HG02870 (cell line): ENCODE results near the gene ZNF526.

Experiments used
- ATAC-seq: cut with Tn5 transposase; IDR thresholded peaks from one replicate; pipeline ENCODE4 v1.9.1; 2021; ENCODE audit warnings: mild to moderate bottlenecking, moderate library complexity; ENCODE audit not compliant: unreplicated experiment

ZNF526 gene

GRCh38 chr19:42196011-42197001 lies 23.8 kb upstream of the ZNF526 start:
- ATAC-seq, result no peak

DNA sequence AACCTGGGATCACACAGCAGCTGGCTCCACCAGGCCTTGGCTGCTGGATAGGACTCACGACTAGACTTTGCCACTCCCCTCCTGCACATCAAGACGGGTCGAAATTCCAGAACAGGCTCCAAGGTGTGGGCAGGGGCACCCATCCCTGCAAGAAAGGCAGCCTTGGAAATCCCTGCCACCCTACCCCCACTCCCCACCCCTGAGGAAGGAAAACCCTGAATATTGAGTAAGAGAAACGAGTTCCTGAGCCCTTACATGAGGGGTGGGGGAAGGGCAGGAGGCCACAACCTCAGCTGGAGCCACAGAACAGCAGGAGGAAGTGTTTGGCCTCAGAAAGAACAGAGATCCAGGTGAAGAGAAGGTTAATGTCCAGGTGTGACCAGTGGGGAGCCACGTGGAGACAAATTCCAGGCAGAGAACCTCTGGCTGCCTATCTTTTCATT lies 22.7 kb upstream of the ZNF526 start:
- no peak for ATAC-seq

DNA sequence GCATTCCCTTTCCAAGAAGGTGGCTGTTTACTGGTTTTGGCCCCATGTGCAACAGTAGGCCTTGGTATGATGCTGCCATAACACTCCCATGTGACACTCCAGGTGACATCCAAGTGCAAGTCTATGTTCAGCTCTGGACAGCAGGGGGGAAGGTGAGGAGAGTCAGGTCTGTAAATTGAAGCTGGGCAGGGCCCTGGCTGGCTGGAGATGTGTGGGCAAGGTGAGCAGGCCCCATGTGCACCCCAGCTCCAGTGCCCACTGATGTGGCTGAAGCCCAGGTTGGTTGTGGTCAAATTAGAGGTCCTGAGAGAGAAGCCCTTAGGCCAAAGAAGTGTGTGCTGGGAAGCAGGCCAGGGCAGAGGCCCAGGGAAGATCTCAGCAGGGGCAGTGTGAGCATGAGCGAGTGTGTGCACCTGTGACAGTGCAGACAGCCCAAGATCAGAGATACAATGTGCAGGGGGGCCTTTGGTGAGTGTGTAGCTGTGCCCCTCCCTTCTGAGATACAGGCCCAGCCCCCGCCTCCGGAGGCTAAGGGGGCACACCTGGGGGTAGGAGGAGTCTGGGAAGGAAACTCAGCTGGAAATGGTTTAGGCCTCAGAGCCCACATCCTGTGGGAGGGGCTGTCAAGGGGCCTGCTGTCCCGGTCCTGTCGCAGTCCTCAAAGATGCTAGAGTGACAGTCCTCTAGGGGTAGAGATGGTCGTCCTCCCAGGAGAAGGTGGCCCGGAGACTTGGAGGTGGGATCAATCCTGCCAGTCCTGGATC lies 21.3 kb upstream of the ZNF526 start:
- no peak for ATAC-seq

GRCh38 chr19:42199440-42200115 lies 20.5 kb upstream of the ZNF526 start:
- ATAC-seq, result no peak

GRCh38 chr19:42200116-42200715 lies 19.9 kb upstream of the ZNF526 start:
- no peak for ATAC-seq

DNA sequence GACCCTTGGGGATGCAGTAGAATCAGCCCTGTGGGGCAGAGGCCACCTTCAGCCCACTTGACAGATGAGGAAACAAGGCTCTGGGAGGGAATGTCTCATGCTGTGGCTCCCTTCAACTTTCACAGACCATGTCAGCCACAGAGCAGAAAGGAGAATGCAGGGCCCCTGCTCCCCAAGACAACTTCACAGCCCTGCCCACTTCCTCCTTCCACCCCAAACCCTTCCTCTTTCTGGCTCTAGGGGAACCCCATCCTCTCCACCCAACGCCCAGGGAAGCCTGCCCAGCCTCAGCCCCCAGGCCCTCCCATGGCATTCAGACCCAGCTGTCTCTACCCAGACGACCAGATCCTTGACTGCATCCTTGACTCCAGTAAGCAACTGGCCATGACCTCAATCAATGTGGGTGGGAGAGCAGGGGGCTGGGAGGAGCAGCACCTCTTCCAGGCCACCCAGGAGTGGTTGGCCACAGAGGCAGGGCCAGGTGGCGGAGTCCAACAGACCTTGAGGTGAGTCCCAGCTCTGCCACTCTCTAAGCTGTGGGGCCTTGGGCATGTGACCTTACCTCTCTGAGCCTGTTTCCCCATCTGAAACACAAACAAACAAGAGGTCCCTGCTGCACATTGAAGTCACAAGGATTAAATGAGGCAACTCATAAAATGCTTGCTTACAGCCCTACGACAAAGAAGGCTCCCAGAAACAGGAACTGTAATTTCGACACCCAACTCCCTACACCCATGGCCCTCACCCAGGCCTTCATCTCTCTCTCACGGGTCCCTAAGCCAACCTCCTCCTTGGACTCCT lies 18.4 kb upstream of the ZNF526 start:
- ATAC-seq, result no peak

GRCh38 chr19:42202290-42202880 lies 17.7 kb upstream of the ZNF526 start:
- ATAC-seq, result no peak

DNA sequence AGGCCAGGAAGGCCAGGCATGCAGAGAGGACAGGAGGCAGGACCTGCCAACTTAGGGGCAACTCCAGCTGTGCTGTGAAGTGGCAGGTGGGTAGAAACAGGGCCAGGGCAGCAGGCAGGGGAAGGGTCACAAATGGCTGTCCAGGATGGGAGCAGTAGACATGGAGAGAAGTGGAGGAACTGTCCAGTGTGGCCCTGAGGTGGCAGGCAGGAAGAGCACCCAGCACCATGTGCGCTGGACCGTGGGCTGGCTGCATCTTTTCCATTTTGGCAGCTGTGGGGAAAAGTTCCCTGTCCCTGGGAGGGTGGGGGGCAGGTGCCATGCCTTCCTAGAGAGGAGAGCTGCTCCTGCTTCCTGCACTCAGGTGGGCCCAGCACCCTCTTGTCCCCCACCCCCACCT lies 16.4 kb upstream of the ZNF526 start:
- no peak for ATAC-seq

DNA sequence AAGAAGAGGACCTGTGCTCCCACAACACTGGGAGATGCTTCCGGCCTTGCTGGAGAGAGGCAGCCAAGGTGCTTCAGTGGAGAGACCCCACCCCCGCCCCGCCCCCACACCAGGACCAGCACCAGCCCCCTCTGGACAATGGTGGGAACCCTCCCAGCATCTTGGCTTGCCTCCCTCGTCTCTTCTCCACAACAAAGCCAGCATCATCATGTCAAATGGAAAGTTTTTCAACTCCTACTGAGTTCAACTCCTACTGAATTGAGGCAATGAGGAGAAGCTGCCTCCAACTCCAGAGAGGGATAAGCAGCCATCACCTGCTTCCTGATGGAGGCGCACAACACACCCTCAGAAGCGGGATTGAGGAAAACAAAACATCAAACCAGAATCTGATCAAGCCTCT lies 15.4 kb upstream of the ZNF526 start:
- ATAC-seq, result no peak

DNA sequence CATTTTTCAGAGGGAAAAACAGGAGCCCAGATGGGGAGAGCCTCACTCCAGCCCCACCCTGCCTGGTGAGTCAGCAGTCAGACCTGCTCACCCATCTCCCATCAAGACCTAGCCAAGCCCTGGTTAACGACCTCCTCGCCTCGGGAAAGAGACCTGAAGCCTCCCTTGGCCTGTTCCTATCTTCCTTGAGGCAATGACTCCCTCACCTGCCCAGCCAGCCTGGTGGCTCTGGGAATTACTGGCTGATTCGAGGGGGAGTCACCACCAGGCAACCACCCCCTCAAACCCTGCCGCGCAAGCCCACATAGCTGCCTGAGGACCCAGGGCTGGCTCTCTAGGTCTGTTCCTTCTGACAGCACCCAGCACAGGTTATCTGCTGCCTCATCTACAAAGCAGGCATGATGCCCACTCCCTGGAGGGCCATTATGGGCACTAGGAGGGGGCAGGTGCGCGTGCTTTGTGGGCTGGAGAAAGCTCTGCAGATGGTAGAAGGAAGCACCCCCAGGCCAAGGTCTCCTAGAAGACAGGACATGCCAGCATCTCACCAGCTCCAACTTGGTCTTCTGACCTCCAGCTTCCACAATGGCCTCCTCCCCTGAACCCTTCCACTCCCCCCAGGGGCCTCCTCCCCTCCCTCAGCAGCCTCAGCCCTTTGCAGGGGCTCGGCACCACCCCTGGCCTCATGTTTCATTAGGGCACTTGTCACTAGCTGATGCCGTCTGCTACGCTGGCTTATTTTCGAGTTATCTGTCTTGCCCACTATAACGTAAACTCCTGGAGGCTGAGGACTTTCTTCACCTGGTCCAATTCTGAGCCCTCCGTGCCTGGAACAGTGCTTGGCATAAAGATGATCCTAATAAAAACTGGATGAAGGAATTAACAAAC lies 13.0 kb upstream of the ZNF526 start:
- ATAC-seq, result no peak

DNA sequence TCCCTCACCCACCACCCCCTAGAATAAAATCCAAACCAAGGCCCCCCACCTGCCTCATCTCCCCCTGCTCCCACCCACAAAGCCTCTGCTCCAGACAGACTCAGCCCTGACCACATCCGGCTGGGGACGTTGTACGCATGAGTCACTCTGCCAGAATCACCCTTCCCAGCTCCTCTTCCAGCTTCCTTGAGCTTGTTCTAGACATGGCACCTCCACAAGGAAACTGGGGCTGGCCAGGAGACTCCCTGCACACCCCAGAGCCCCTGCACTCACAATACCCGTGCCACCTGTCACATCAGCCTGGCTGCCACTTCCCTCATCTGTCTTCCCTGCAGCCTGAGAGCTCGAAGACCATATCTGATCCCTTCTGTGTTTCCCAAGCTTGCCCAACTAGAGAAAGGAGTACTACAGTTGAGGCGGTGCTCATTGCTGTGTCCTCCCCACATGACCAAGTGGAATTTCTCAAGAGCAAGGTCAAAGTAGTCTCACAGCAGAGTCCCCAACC lies 12.3 kb upstream of the ZNF526 start:
- no peak for ATAC-seq

DNA sequence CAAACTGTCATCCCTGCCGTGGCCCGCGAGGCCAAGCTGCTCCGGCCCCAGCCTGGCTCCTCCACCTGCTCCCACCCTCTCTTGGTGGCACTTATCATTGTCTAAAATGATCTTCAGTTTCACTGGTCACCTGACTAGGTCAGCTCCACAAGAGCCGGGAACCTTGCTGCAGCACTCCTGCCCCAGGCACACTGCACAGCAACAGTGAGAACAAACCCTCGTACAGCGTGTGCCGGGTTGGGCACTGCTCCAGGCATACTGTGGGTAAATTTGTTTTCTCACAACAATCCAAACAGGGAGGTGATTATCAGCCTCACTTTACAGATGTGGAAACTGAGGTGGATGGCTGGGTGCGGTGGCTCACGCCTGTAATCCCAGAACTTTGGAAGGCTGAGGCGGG lies 11.5 kb upstream of the ZNF526 start:
- no peak for ATAC-seq

DNA sequence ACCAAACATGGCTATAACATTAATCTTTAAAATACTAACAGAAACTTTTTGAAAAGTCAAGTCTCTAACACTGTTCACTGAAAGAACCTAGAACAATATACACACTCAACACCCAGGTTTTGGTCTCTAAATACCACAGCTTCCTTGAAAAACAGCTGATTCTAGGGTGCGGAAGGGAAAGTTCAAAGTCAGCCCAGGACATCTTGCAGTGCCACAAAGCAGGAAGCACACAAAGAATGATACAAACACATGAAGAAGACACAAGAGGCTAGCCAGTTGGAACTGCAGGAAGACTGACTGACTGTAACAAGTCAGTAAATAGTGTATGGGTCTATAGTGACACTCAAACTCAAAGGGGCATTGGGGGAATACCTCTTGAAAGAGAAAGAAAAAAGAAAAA lies 7.2 kb upstream of the ZNF526 start:
- ATAC-seq, result no peak

DNA sequence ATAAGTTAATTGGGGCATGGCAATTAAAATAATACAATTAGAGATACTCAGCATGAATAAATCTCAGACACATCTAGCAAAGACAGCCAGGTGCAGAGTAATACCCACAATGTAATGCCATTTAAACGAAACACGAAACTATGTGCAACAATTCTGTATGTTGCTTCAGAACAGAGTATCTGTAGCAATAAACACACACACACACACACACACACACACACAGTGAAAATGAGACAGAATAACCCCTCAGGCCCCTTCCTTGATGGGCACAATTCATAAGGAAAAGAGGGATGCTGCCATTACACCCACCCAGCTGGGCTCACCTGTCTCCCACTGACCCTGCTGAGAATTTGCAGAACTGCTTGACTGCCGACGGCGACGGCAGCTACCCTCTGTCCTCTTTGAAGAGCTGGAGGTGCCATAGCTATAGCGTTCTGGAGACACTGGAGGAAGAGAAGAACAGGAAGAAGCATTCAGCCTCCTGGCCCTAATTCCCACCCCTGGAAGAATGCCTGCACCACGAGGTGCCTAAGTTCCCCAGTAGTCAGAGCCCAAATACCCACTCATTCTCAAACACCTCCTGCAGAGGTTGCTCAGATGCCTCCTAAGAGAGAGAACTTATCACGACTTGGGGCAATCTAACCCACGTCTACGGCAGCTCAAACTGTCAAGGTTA lies 5.2 kb upstream of the ZNF526 start:
- ATAC-seq, result no peak

GRCh38 chr19:42216653-42217519 lies 3.2 kb upstream of the ZNF526 start:
- no peak for ATAC-seq

DNA sequence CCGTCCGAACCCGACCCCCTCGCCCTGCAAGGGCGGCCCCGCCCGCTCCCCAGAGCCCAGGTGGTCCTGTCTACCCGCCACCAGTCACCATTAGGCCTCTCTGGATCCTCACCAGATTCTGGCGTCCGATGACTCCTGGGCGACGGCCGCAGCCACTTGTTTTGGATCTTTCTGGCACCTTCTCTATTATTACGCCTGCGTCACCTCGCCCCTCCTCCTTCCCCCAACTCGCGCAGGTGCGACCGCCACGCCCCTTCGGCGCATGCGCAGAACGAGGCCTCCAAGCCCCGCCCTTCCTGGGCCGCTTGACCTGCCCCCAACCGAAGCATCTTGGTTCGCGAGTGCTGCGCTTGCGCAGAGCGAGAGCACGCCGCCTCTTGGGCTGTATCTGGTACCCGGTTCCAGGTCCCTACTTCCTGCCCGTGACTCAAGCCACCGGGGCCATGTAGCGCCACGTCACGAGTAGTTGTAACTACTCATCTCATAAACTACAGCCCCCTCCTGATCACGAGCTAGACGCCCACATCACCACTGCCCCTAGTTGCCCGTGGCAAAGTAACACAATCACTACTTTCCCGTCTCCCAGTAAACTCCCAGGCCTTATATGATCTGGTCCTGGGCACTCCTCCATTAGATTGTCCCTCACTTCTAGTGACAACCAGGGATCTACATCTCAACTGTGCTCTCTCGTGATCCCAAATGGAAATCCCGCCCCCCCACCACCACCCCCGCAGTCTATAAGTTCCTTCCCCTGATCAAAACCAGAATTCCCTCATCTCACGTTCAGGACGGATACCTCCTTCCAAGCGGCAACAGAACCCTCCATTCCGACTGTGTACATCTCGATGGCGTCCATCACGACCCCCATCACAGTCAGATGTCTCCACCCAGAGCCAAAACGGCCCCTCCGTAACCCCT lies 2.3 kb upstream of the ZNF526 start, which contains the start of gene DEDD2:
DEDD2 (minus strand) TSS at position 158 of the 918 bp plus-strand sequence. CDS start 670 bp downstream, outside the sequence.
- ATAC-seq, result peak; percentile 73
